Keratinocyte (primary cell): ENCODE measurements around the gene OR5H1. TPM values are rescaled to one million over a fixed set of nuclear protein-coding genes. Genes with fewer than 3 reads are reported as not detected.

ENCODE experiments used
- DNase-seq: peaks from one replicate; pipeline ENCODE4 v3.0.0-alpha.2; 2011; ENCODE audit warnings: low read depth, missing footprints, low spot score
- FAIRE-seq: peaks from 2 replicates; lab custom pipeline; 2011; peaks lifted over from hg19 to GRCh38; lab: Jason Lieb, UNC
- H2AFZ ChIP-seq: 2 replicates; pipeline ENCODE4 v1.6.0; 2012; ENCODE audit warnings: low read length, control low read depth, inconsistent platforms; ENCODE audit not compliant: control insufficient read depth
- H3K27ac ChIP-seq: 2 replicates; pipeline ENCODE4 v1.5.1; 2011; ENCODE audit warnings: low read length; ENCODE audit not compliant: control insufficient read depth, insufficient read depth
- H3K27me3 ChIP-seq: 3 replicates; pipeline ENCODE4 v1.6.0; 2011; ENCODE audit warnings: low read length; ENCODE audit not compliant: control insufficient read depth, insufficient read depth; ENCODE audit errors: extremely low read depth
- H3K36me3 ChIP-seq, 2 experiments: 2 replicates in 1 of 2; 3 replicates in 1 of 2; pipeline ENCODE4 v1.5.1; 2011; ENCODE audit warnings: low read length in 2 of 2, mild to moderate bottlenecking in 1 of 2; ENCODE audit not compliant: control insufficient read depth in 2 of 2, insufficient read depth in 2 of 2; ENCODE audit errors: extremely low read depth in 1 of 2
- H3K4me1 ChIP-seq: 3 replicates; pipeline ENCODE4 v1.5.1; 2011; ENCODE audit warnings: low read length; ENCODE audit not compliant: control insufficient read depth, insufficient read depth; ENCODE audit errors: extremely low read depth
- H3K4me2 ChIP-seq: 3 replicates; pipeline ENCODE4 v1.6.0; 2011; ENCODE audit warnings: low read depth, low read length; ENCODE audit not compliant: control insufficient read depth, insufficient read depth; ENCODE audit errors: extremely low read depth
- H3K4me3 ChIP-seq, 3 experiments: fragments of 200-600 bp in 1 of 3; sonication (generic) in 1 of 3; 2 replicates in 2 of 3; 3 replicates in 1 of 3; pipeline ENCODE4 v1.5.1; 2011 to 2016; ENCODE audit warnings: low read length in 3 of 3, mild to moderate bottlenecking in 3 of 3, control low read depth in 2 of 3, inconsistent platforms in 1 of 3, low read depth in 1 of 3, mixed read lengths in 1 of 3, mixed run types in 1 of 3, moderate library complexity in 1 of 3; ENCODE audit not compliant: control insufficient read depth in 2 of 3, insufficient read depth in 2 of 3; ENCODE audit errors: extremely low read depth in 1 of 3
- H3K79me2 ChIP-seq: 2 replicates; pipeline ENCODE4 v1.6.0; 2012; ENCODE audit warnings: low read length; ENCODE audit not compliant: control insufficient read depth, insufficient read depth
- H3K9ac ChIP-seq: 3 replicates; pipeline ENCODE4 v1.6.0; 2011; ENCODE audit warnings: low read length; ENCODE audit not compliant: control insufficient read depth, insufficient read depth; ENCODE audit errors: extremely low read depth
- H3K9me1 ChIP-seq: 3 replicates; pipeline ENCODE4 v1.6.0; 2011; ENCODE audit warnings: low read length; ENCODE audit not compliant: control insufficient read depth, insufficient read depth; ENCODE audit errors: extremely low read depth
- H3K9me3 ChIP-seq: 2 replicates; pipeline ENCODE4 v1.5.1; 2012; ENCODE audit warnings: low read depth, low read length; ENCODE audit not compliant: control insufficient read depth
- H4K20me1 ChIP-seq: 3 replicates; pipeline ENCODE4 v1.6.0; 2011; ENCODE audit warnings: low read length; ENCODE audit not compliant: control insufficient read depth, insufficient read depth; ENCODE audit errors: extremely low read depth
- EZH2 ChIP-seq: IDR thresholded peaks from one replicate; pipeline ENCODE4 v1.6.1; 2012; ENCODE audit warnings: inconsistent platforms, mild to moderate bottlenecking, low read length, moderate library complexity
- dilution Hi-C: fragments of 300-500 bp; cut with MboI; formaldehyde crosslinking; loops from one replicate; pipeline ENCODE4 v1.7.0; 2020; ENCODE audit warnings: low sequenced_read_pairs; ENCODE audit not compliant: extremely low pct_ligation_motif_present
- polyA plus RNA-seq, 5 experiments: library from polyadenylated mRNA; depleted of rRNA in 3 of 5; stranded (reverse) in 3 of 5; stranded (forward) in 1 of 5; unstranded in 1 of 5; fragments of >200 nt; gene quantifications; 1 replicate in 1 of 5; 2 replicates in 3 of 5; 3 replicates in 1 of 5; pipeline versions ENCODE4 v1.2.1 to v1.2.3, GENCODE V29; 2011 to 2012; ENCODE audit warnings: missing spikeins in 2 of 5, low read depth in 1 of 5, low replicate concordance in 1 of 5
- TF ChIP-seq, protein P1 (sequence below), 3 experiments: IDR thresholded peaks in 1 of 3; conservative IDR thresholded peaks in 1 of 3; optimal IDR thresholded peaks in 1 of 3; 2 replicates in 2 of 3; 3 replicates in 1 of 3; pipeline versions ENCODE3 to v1.5.1; 2011; ENCODE audit warnings: low read length in 3 of 3, mild to moderate bottlenecking in 3 of 3, moderate library complexity in 2 of 3, control low read depth in 1 of 3, inconsistent platforms in 1 of 3; ENCODE audit not compliant: insufficient read depth in 2 of 3; ENCODE audit errors: extremely low read depth in 1 of 3

Gene OR5H1
- polyA plus RNA-seq, 1 donor (not counting 4 experiments of a cell fraction or from before 2014, with no cell fraction given), result not detected

DNA sequence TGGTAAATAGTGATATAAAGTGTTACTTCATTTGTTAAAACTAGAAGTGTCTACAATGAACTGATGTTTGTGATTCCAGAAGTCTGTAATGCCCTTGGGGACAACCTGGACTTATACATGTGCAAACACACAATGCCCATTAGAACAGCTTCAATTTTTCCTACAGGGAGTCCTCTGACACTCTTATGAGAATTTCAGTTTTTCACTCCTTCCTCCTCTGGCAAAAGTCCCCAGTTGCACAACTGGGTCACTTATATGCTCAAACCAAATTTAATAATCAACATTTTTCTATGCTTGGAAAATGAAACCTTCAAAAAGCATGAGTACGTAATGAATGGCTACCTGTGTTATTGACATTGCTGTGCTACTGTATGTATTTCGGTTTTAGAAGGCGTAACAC is 35.9 kb downstream of the OR5H1 start, which contains the start of gene OR5H15:
Gene OR5H15 (plus strand): TSS at position 301 of the 400 bp plus-strand sequence. CDS start 2,004 bp downstream, outside the sequence.
- Histone ChIP-seq H3K79me2 (no peaks in the 10 kb centered on the region), H2AFZ (no peak within 1 kb of the TSS), H4K20me1 (no peaks in the 10 kb centered on the region), H3K9ac (no peak within 1 kb of the TSS), H3K9me1 (no peaks in the 10 kb centered on the region), H3K4me1 (no peaks in the 10 kb centered on the region), H3K36me3 (no peaks in the 10 kb centered on the region), H3K9me3 (no peaks in the 10 kb centered on the region), H3K4me3 (no peak within 1 kb of the TSS), H3K27ac (no peak within 1 kb of the TSS), H3K27me3 (no peaks in the 10 kb centered on the region), H3K4me2 (no peak within 1 kb of the TSS)
- dilution Hi-C loops, result no loop called here
- DNase-seq (no peak), FAIRE-seq (no peak)
- TF ChIP-seq, protein P1, sequence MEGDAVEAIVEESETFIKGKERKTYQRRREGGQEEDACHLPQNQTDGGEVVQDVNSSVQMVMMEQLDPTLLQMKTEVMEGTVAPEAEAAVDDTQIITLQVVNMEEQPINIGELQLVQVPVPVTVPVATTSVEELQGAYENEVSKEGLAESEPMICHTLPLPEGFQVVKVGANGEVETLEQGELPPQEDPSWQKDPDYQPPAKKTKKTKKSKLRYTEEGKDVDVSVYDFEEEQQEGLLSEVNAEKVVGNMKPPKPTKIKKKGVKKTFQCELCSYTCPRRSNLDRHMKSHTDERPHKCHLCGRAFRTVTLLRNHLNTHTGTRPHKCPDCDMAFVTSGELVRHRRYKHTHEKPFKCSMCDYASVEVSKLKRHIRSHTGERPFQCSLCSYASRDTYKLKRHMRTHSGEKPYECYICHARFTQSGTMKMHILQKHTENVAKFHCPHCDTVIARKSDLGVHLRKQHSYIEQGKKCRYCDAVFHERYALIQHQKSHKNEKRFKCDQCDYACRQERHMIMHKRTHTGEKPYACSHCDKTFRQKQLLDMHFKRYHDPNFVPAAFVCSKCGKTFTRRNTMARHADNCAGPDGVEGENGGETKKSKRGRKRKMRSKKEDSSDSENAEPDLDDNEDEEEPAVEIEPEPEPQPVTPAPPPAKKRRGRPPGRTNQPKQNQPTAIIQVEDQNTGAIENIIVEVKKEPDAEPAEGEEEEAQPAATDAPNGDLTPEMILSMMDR (optimal IDR thresholded peaks at IDR 0.05 in 1 of 3, IDR thresholded peaks at IDR 0.05 in 1 of 3, conservative IDR thresholded peaks at IDR 0.05 in 1 of 3; ENCODE audit: extremely low read depth in 1 of 3, insufficient read depth in 2 of 3, low read length in 3 of 3), result no peak
- TF ChIP-seq EZH2, result no peak

DNA sequence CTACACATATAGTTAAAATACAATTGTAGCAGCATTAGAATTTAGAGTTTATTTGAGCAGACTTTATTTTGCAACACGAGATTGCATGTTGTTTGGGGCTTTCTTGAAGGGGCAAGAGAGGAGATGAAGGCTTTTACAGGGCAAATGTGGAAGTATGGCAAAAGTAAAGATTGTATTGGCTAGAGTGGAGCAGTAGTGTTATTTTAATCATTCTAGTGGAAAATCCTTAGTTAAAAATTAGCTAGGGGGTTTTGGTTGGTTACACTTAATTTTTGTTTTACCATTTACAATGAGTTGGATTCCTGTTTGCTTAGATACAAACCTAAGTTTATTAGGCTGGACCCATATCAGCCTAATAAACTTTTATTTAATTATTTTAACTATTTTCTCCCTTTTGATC is 40.5 kb downstream of the OR5H1 start:
- Histone ChIP-seq H3K9me3 (no peaks in the 10 kb centered on the region), H3K27ac (no peak overlapping the region), H3K4me3 (no peak overlapping the region), H3K27me3 (no peaks in the 10 kb centered on the region), H3K9ac (no peak overlapping the region), H3K4me2 (no peak overlapping the region), H3K79me2 (no peaks in the 10 kb centered on the region), H2AFZ (no peak overlapping the region), H3K36me3 (no peaks in the 10 kb centered on the region), H3K9me1 (no peaks in the 10 kb centered on the region), H3K4me1 (no peaks in the 10 kb centered on the region), H4K20me1 (no peaks in the 10 kb centered on the region)
- FAIRE-seq, result no peak
- DNase-seq, result no peak
- TF ChIP-seq EZH2, result no peak
- TF ChIP-seq, protein P1 (optimal IDR thresholded peaks at IDR 0.05 in 1 of 3, IDR thresholded peaks at IDR 0.05 in 1 of 3, conservative IDR thresholded peaks at IDR 0.05 in 1 of 3; ENCODE audit: extremely low read depth in 1 of 3, insufficient read depth in 2 of 3, low read length in 3 of 3), result no peak
- dilution Hi-C loops, result no loop called here
